ENCODE data around the gene IL19. TPM values are rescaled to one million over a fixed set of nuclear protein-coding genes. Genes with fewer than 3 reads are reported as not detected.

The IL19 gene
- total RNA-seq, 1 experiment from 2014 or later: not detected

DNA sequence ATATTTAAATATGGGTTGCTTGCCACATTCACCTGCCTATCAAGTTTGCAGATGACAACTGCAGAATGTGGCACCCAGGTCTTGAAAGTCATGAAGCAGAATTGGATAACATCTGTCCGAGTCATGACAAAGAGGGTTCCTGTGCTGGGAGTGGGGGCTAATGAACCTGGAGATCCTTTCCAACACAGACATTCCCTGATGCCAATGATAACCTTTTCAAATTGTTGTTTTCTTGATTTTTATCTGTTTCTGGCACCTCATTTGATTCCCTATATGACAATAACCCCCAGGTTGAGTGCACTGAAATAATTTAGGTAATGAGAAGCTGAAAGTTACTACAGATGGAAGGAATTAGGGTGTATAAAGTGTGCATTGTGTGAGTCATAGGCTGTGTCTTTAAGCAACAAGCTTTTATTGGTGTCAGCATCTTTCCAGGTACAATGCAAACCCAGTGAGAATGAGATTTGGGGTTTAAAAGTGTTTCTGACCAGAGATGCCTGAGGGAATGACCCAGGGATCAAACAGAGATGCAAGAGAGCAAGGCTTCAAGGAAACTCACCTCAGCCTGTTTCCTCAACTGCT, 33.7 kb downstream of the IL19 start:
- no peak overlapping the region for H3K27ac ChIP-seq

DNA sequence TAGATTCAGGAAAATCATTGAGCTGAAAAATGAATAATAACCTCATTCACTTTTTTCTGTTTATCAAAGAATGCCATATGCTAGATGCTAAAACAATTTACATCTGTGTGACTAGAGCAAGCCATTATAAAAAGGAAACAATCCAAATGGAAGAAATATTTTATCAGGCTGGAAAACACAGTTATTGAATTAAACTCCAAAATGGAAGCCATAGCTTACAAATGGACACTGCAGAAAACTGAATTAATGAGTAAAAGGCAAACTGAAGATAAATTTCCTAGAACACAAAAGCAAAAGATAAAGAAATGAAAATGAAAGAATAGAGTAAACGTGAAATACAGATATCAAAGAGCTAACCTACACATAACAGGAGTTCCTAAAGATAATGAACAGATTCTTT, 34.8 kb downstream of the IL19 start:
- H3K36me3 ChIP-seq: no peaks in the 10 kb centered on the region
- H3K27me3 ChIP-seq (replicated peaks): no peaks in the 10 kb centered on the region
- H3K4me3 ChIP-seq: no peak overlapping the region
- H3K4me1 ChIP-seq (replicated peaks): no peaks in the 10 kb centered on the region
- no peak for DNase-seq (ENCODE audit: low read depth in 1 of 2, low spot score in 2 of 2)
- H3K9me3 ChIP-seq (replicated peaks): no peaks in the 10 kb centered on the region
- no peak overlapping the region for H3K27ac ChIP-seq

More for the DNA sequence above, 33.7 kb downstream of the IL19 start:
- no peak for DNase-seq (ENCODE audit: low read depth in 1 of 2, low spot score in 2 of 2)
- Histone ChIP-seq H3K36me3 (no peaks in the 10 kb centered on the region), H3K4me1 (replicated peaks) (no peaks in the 10 kb centered on the region), H3K9me3 (replicated peaks) (no peaks in the 10 kb centered on the region), H3K27me3 (replicated peaks) (no peaks in the 10 kb centered on the region), H3K4me3 (no peak overlapping the region)

DNA sequence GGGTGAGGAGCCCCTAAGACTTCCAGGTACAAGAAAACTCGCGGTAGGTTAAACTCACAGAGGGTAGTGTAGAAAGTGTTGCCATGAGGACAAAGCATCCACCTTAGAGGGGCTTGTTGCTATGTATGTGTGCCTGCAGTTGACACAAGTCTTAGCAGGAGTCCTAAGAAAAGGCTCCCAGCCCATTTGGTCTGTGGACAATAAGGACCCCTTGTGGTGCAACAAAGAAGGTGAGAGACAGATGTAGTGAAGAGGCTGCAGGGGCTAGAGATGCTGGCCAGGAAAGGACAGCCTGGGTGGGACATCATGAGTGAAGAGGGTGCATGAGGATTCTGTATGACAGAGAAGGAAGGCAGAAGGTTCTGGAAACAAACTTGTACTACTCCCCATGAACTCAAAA, 38.0 kb downstream of the IL19 start:
- no peaks in the 10 kb centered on the region for H3K4me1 ChIP-seq (replicated peaks)
- peak in 1 of 2 experiments; percentile 34 for DNase-seq (ENCODE audit: low read depth in 1 of 2, low spot score in 2 of 2)
- peaks cover 3% of the 10 kb centered on the region; the same call in 1 of the 2 replicates for H3K9me3 ChIP-seq (replicated peaks)
- H3K4me3 ChIP-seq: no peak overlapping the region
- no peak overlapping the region for H3K27ac ChIP-seq
- no peaks in the 10 kb centered on the region for H3K36me3 ChIP-seq
- no peaks in the 10 kb centered on the region for H3K27me3 ChIP-seq (replicated peaks)

DNA sequence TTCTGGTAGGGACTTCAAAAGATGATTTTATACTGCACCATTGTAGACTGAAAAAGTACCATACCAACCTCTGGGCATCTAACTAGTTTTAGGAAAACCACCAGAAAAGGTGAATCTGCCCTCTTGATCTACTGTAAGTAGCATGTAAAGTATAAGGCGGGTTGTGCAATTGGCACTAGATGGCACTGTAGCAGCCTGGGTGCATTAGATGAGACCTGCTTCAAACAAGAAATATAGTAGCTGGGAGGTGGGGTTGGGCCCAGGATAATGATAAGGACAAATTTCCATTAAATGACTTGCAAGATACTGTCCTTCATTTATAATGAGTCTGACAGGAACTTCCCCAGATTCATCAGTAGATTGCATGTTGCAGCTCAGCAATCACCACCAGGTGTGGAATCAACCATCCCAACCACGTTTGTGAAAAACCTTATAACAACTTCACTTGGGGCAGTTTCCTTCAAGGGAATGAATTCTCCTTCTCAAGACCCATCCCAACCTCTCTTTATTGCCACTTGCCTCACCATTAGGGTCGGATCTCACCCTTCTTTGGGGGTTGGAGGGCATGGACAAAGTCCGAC, 39.0 kb downstream of the IL19 start:
- H3K4me1 ChIP-seq (replicated peaks): no peaks in the 10 kb centered on the region
- H3K36me3 ChIP-seq: no peaks in the 10 kb centered on the region
- H3K27ac ChIP-seq: no peak overlapping the region
- no peaks in the 10 kb centered on the region for H3K27me3 ChIP-seq (replicated peaks)
- H3K9me3 ChIP-seq (replicated peaks): peaks cover 3% of the 10 kb centered on the region; the same call in 1 of the 2 replicates
- peak in 1 of 2 experiments; percentile 30 for DNase-seq (ENCODE audit: low read depth in 1 of 2, low spot score in 2 of 2)
- H3K4me3 ChIP-seq: no peak overlapping the region

- DNase-seq (ENCODE audit: low read depth in 1 of 2, low spot score in 2 of 2): no peak
- H3K27ac ChIP-seq: no peak overlapping the region
- no peaks in the 10 kb centered on the region for H3K27me3 ChIP-seq (replicated peaks)
- no peaks in the 10 kb centered on the region for H3K36me3 ChIP-seq
- H3K4me3 ChIP-seq: no peak overlapping the region
- peaks cover 3% of the 10 kb centered on the region; the same call in 1 of the 2 replicates for H3K9me3 ChIP-seq (replicated peaks)
- no peaks in the 10 kb centered on the region for H3K4me1 ChIP-seq (replicated peaks)
These were observed 41.9 kb downstream of the IL19 start for GRCh38 chr1:206812471-206812870.

- Histone ChIP-seq H3K4me3 (no peak overlapping the region), H3K27ac (no peak overlapping the region), H3K4me1 (replicated peaks) (no peaks in the 10 kb centered on the region), H3K9me3 (replicated peaks) (peaks cover 3% of the 10 kb centered on the region; the same call in 1 of the 2 replicates), H3K36me3 (no peaks in the 10 kb centered on the region), H3K27me3 (replicated peaks) (no peaks in the 10 kb centered on the region)
- DNase-seq (ENCODE audit: low read depth in 1 of 2, low spot score in 2 of 2): no peak
These were observed 44.3 kb downstream of the IL19 start for GRCh38 chr1:206814716-206815341.

DNA sequence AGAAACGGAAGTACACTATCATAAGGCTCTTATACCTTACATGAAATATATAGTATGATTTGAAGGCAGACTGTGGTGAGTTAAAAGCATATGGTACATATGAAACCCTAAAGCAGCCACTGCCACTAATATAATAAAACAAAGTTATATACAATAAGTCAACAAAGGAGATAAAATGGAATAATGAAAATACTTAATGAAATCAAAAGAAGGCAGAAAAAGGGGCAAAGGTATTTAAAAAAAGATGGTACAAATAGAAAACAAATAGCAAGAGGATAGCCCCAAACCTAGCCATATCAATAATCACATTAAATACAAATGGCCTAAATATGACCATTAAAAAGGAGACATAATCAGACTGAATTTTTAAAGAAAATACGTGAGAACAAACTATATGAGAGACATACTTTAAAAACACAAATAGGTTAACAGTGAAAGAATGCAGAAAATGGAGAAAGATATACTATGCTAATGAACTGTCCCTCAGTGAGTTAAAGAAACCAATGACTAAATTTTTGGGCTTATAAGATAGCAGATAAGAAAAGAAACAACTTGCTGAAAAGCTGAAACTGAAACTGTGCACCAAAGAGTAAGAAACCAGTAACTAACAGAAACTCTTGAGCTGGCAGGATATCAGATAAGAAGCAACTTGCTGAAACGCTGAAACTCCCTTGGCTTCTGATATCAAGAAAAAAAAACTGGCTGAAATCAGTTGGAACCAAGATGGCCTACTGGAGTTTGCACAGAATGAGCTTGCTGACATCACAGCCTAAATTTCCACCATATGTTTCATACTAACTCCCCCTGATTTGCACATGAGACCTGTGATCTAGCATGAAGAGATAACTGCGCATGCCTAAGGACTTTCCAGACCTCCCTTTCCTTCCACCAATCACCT, 46.1 kb downstream of the IL19 start:
- Histone ChIP-seq H3K4me3 (no peak overlapping the region), H3K9me3 (replicated peaks) (peaks cover 3% of the 10 kb centered on the region; the same call in 1 of the 2 replicates), H3K27me3 (replicated peaks) (no peaks in the 10 kb centered on the region), H3K36me3 (no peaks in the 10 kb centered on the region), H3K27ac (no peak overlapping the region), H3K4me1 (replicated peaks) (no peaks in the 10 kb centered on the region)
- DNase-seq (ENCODE audit: low read depth in 1 of 2, low spot score in 2 of 2): no peak

GRCh38 chr1:206821493-206821892, 50.9 kb downstream of the IL19 start:
- Histone ChIP-seq H3K27ac (no peak overlapping the region), H3K9me3 (replicated peaks) (no peaks in the 10 kb centered on the region), H3K4me3 (no peak overlapping the region), H3K4me1 (replicated peaks) (peaks cover 8% of the 10 kb centered on the region), H3K27me3 (replicated peaks) (no peaks in the 10 kb centered on the region), H3K36me3 (no peaks in the 10 kb centered on the region)
- DNase-seq (ENCODE audit: low read depth in 1 of 2, low spot score in 2 of 2): no peak

- peaks cover 8% of the 10 kb centered on the region for H3K4me1 ChIP-seq (replicated peaks)
- H3K27ac ChIP-seq: no peak overlapping the region
- H3K36me3 ChIP-seq: no peaks in the 10 kb centered on the region
- DNase-seq (ENCODE audit: low read depth in 1 of 2, low spot score in 2 of 2): no peak
- no peaks in the 10 kb centered on the region for H3K27me3 ChIP-seq (replicated peaks)
- H3K9me3 ChIP-seq (replicated peaks): no peaks in the 10 kb centered on the region
- no peak overlapping the region for H3K4me3 ChIP-seq
These were observed 53.2 kb downstream of the IL19 start for GRCh38 chr1:206823727-206824126.

DNA sequence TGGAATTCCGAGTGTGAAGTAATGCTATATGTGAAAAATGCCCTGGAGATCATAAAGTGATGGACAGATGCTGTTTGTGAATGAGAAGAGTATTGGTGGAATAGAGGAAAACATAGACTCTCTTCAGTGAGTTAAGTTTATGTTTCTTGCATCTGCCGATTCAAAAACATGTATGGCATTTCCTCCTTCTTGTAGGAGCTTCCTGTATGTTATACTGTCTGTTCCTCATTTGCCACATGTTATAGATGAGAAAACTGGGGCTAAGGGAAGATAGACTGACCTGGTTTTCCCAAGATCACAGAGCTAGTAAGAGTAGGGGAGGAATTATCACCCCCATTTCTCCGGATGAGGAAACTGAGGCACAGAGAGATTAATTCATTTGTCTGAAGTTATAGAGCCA, 53.8 kb downstream of the IL19 start:
- Histone ChIP-seq H3K27me3 (replicated peaks) (no peaks in the 10 kb centered on the region), H3K9me3 (replicated peaks) (no peaks in the 10 kb centered on the region), H3K4me1 (replicated peaks) (peaks cover 8% of the 10 kb centered on the region), H3K36me3 (no peaks in the 10 kb centered on the region), H3K27ac (no peak overlapping the region), H3K4me3 (no peak overlapping the region)
- no peak for DNase-seq (ENCODE audit: low read depth in 1 of 2, low spot score in 2 of 2)

DNA sequence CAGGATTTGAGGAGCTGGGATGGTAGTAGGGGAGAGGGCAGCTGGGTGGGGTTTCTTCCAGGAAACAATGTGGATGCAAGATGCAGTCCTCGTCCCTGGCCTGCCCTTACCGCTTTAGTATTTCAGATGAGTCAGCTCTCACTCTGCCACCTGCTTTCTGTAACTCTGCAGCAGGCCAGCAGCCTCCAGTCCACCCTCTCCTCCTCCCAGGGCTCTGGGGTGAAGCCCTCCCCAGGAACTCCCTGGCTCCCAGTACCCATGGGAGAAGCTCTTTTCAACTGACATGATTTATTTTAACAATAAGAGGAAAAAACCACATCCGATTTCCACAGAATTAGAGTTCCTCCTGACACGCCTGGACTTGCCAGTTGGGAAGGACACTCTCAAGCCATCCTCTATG, 55.8 kb downstream of the IL19 start:
- Histone ChIP-seq H3K27me3 (replicated peaks) (no peaks in the 10 kb centered on the region), H3K4me1 (replicated peaks) (peaks cover 8% of the 10 kb centered on the region), H3K4me3 (no peak overlapping the region), H3K27ac (no peak overlapping the region), H3K36me3 (no peaks in the 10 kb centered on the region), H3K9me3 (replicated peaks) (no peaks in the 10 kb centered on the region)
- no peak for DNase-seq (ENCODE audit: low read depth in 1 of 2, low spot score in 2 of 2)

DNA sequence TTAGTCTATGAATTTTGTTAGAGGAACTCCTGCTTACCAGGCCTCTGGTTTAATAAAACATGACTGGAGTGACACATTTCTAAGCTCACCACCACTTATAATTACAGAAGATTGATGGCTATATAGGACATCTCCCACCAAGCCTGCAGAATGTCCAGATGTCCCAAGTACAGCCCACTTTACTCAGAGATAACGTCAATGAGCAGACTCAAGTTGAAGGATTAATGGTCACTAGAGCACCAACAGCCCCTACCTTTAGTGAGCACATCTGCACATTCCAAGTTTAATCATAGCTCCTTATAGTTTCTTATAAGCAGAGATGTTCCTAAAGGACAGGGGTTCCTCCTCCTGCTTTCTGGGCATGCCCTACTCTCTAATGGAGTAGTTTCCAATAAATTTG, 57.5 kb downstream of the IL19 start:
- Histone ChIP-seq H3K27ac (no peak overlapping the region), H3K27me3 (replicated peaks) (no peaks in the 10 kb centered on the region), H3K36me3 (0 out of 2 replicates have a peak, but pooled peaks cover 2% of the 10 kb centered on the region), H3K9me3 (replicated peaks) (no peaks in the 10 kb centered on the region), H3K4me3 (no peak overlapping the region), H3K4me1 (replicated peaks) (peaks cover 8% of the 10 kb centered on the region)
- DNase-seq (ENCODE audit: low read depth in 1 of 2, low spot score in 2 of 2): no peak

GRCh38 chr1:206828765-206829164, 58.2 kb downstream of the IL19 start:
- Histone ChIP-seq H3K4me1 (replicated peaks) (peaks cover 8% of the 10 kb centered on the region), H3K27me3 (replicated peaks) (no peaks in the 10 kb centered on the region), H3K4me3 (no peak overlapping the region), H3K27ac (no peak overlapping the region), H3K9me3 (replicated peaks) (no peaks in the 10 kb centered on the region), H3K36me3 (0 out of 2 replicates have a peak, but pooled peaks cover 2% of the 10 kb centered on the region)
- no peak for DNase-seq (ENCODE audit: low read depth in 1 of 2, low spot score in 2 of 2)

Measured in SJSA1 (cell line).